ENCODE results near the gene AJAP1.

Gene AJAP1

DNA sequence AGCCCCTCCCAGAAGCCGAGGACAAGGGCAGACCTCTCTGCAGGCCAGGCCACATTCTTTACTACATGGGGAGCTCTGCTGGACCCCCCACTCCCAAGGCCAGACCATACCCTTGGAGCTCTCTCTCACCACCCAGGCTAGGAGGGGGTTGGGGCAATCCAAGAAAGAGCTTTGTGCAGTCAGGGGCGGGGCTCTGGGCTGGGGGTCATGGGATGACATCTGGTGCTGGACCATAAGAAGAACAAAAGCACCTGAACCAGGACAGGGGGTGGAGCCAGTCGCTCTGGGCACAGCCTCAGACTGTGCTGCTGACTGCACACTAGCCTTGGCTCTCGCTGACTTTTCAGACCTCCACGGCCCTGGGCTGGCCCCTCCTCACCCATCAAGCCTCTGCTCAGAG is 23.1 kb upstream of the AJAP1 start:
- DNase-seq, result peak; percentile 15

GRCh38 chr1:4633346-4633745 is 21.1 kb upstream of the AJAP1 start:
- DNase-seq, result no peak

DNA sequence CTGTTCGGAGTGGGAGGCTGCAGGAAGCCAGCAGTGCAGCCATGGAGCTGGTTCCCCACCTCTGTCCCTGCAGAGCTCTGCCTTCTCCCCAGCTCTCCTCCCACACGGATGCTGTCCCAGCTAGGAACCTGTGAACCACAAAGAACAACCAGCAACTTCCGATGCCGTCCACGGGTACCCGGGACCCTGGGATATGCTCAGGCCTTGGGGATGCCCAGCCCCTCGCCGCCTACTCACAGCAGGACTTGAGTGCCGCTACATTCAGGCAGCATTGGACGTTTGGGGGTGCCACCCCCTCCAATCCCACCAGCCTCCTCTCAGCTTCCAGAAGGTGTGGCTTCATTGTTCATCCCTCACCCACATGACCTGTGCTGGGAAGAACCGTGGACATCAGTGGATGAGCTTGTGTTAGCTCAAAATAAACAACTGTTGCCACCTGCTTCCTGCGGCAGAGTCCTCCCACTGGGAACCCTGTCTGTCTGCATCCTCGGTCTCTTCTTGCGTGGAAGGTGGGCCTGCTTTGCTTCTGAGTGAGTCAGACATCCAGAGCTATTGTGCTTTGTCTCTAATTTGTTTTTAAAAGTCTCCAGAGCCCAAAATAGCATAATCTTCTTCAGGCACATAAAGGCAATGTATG is 20.1 kb upstream of the AJAP1 start:
- no peak for DNase-seq

DNA sequence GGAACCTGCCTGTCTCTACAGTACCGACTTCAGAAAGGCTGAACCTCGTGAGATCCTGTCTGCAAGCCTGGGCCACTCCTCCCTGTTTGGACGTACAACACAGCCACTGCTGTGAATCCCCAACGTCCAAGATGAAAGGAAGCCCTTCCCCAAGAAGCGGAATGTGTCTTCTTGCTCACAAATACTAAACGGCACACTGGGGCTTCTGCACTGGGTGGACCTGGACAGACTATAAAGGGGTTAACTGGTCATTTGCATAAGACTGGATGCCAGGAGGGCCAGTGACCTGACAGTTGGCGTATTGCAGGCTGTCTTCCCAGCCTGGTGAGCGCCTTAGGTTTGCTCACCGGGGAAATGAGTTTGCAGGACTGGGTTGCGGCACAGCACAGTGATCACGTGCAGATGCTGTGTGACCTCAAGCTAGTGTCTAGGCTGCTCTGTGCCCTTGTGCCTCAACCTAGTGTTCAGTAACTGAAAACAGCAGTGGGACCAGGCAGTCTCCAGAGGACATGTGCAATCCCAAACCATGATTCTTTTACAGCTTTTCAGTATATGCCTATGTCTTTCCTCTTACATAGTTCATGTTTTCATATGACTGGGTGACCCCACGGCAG is 19.5 kb upstream of the AJAP1 start:
- no peak for DNase-seq

- DNase-seq, result no peak
These were observed 18.2 kb upstream of the AJAP1 start for GRCh38 chr1:4636186-4636585.

DNA sequence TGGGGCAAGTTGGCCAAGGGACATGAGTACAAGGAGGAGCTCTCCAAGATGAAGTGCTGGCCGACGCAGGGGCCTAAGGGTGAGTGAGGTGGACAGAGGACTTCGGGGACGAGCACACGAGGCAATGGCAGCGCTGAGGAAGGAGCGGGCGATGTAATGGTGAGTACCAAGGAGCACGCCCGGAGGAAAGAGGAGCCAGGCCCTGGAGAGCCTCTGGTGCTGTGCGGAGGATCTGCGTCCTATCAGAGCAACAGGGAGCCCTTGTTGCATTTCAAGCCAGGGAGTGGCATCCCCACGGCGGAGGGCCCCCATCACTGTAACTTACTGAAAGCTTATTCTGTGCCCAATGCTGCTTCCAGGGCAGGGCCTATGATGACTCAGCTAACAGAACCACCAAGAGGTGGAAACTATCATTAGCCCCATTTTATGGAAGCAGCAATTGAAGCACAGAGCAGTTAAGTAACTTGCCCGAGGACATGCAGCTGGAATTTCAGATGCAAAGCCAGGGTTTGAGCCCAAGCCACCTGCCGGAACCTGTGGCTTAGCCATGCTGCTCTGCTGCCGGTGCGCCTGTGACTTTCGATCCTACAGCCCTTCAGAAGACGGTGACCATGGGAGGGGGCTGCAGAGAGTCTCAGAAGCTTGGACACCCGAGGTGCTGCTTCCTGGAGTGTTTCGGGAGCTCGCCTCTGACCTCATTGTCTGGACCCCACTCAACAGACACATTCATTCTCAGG is 17.6 kb upstream of the AJAP1 start:
- DNase-seq, result no peak

DNA sequence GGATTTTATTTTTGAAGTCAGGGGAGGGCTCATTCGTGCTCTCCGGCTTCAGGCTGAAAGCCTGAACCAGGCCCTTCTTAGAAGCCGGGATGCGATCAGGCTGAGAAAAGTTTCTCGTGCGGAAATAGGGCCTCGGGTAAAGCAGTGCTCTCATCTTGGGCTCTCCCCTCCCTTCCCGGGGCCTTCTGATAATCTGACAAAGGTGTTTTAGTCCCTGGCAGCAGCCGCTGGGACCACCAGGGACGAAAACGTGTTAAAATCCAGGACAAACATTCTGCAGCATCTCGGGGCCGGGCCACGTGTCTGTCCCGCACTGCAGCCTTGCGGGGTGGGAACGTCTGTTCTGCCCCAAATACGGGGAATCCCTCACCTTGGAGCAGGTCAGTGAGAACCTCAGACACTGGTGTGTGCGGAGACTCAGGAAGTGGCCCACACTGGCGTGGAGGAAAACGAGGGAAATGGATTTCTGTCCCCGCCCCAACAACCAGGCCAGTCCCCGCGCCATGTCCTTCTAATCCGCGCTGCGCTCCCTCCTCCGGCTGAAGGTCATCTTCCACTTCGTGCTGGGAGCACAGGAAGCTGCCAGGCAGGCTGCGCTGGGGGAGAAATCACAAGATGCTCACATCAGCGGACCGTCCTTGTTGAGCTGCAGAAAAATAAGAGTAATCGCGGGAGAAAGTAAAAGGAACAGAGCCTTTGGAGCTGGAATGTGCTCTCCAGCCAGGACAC is 16.6 kb upstream of the AJAP1 start:
- no peak for DNase-seq

DNA sequence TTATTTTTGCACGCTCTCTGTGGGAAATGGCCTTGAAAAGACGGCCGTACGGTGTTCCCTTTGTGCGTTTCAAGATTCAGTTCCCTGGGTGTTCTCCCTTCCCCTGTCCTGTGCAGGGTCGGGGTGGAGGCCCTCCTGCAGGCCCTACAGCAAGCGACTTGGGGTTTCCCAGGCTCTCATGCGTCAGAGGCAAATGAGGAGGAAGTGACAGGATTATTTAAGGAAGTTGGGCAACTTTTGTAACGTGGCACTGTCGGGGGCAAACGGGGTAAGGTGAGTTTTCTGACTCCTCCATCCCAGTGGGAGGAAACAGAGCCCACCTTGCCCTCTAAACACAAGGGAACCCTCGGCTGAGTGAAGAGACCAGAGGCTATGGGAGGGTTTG is 16.1 kb upstream of the AJAP1 start:
- DNase-seq, result no peak

GRCh38 chr1:4640931-4641330 is 13.5 kb upstream of the AJAP1 start:
- no peak for DNase-seq

- no peak for DNase-seq
These were observed 7.0 kb upstream of the AJAP1 start for GRCh38 chr1:4647391-4647790.

DNA sequence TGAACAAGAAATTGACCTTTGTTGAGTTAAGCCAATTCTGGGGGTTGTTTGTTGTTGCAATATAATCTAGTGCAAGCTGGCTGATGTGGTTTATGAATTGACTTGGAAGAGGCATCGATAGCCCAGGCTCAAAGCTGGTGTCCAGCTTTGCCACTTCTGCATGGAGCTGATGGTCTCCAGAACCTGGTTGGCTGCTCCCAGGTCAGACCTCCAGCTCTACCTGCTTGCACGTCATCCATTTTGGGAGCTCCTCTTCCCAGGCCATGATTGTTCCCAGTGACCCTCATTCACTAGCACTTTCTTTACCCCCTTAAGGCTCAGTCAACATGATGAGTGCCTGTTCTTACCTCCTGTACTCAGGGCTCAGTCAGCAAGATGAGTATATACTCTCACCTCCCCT is 5.8 kb upstream of the AJAP1 start:
- no peak for DNase-seq

DNA sequence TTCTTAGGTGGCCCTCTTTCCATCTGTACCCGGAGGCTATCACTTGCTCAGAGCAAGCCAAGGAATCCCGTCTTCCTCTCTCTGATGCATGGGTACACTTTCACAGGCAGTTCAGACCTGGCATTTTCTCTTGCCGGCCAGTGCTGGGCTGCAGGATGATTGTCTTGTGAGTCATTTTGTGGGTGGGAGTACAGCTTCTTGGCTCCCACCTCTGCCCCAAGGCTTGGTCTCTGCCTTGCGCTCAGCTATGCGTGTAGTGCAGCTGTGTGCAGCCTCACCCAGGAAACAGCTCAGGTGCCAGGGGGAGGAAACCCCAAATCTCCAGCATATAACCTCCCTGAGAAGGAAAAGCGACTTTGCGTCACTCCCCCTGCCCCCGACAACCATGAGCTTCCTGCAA is 3.9 kb upstream of the AJAP1 start:
- no peak for DNase-seq

- DNase-seq, result no peak
These were observed 3.4 kb upstream of the AJAP1 start for GRCh38 chr1:4650981-4651380.

DNA sequence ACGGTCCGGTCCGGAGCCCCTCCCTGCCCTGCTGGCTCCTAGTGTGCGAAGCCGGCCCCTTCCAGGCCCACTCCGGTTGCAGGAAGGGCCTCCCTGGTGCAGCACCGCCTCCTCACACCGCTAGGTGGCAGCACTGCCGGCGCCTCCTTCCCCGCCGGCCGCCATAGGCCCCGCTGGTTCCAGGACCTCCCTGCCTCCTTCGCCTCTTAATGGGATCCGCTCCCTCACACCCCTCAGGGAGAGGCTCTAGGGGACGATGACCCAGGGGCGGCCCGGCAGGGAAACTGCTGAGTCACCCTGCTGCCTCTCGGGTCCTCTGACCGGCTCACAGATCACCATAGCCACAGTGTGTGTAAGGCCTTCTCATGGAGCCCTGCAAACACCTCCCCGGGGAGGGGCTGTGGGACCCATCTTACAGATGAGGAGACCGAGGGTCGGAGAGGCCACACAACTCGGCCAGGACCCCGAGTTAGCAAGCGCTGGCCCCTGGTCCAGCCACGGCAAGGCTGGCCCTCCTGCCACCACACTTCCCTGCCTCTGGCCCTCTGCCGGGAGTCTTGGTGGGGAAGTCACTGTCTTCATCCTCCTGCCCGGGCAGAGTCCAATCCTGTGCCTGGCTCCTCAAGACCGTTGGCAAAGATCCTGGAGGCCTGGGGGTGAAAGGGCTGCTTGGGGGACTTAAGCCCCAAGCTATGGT is 1.6 kb upstream of the AJAP1 start:
- peak; percentile 74 for DNase-seq

GRCh38 chr1:4653328-4653660 is 1.1 kb upstream of the AJAP1 start:
- DNase-seq, result peak; percentile 24

- DNase-seq, result peak; percentile 20
These were observed 610 bp downstream of the AJAP1 start for GRCh38 chr1:4654764-4655673.

- DNase-seq, result peak; percentile 81
These were observed 1.5 kb downstream of the AJAP1 start for GRCh38 chr1:4655674-4656532.

GRCh38 chr1:4656533-4657140 is 2.2 kb downstream of the AJAP1 start:
- DNase-seq, result no peak

DNA sequence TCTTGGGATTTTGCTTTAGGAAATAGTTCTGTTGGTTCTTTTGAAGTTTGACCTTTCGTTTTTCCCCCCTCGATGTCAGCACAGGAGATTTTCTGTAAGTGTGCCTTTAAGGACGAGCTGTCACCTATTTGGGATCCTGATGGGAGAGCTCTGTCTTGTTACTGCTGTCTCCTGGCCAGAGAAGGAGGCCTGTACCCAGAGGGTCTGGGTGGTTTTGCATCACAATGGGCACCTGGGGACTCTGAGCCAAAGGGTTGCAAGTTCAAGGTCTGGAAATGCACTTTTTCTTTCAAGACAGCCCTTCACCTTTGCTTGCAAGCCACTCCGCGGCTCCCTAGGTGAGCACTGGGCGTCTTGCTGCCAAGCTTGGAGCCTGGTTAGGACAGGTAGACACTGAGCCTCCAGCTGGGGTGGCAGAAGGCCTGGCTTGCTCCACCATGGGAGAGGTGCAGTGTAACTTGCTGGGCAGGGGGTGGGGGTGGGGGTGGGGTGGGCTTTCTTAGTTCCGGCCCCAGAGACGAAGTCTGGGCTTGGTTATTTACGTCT is 2.9 kb downstream of the AJAP1 start:
- DNase-seq, result no peak

DNA sequence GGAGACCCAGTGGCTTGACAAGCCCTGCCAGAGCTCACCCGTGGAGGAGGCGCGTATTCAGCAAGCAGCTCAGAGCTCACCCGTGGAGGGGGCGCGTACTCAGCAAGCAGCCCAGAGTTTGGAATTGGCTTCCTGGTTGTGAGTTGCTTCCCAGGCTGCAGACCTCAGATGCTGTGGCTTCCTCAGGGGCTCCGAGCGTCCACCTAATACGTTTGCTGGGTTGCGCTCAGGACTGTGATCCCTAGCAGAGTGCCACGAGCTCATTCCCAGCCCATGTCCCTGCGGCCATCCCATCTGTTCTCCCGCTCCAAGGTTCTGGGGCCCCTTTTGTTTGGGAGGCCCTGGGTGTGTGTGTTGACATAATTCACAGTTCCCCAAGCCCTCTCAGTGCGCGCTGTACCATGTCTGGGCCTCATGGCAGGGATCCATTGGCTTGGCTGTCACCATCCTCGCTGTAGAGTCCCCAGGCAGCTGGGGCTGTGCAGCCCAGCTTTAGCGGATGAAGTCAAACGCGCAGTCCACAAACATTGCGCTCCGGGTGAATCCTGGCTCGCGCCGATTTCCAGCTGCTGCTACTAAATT is 3.6 kb downstream of the AJAP1 start:
- peak; percentile 12 for DNase-seq
